Activated CD4-positive, CD25-positive, alpha-beta regulatory T cell (primary cell): ENCODE measurements around the gene ZFP92.

Experiments
- DNase-seq, 4 experiments: peaks; one replicate each; lab custom pipeline; 2025; lab: John Stamatoyannopoulos, UW

The ZFP92 gene

GRCh38 chrX:153455571-153455970 lies 44.3 kb downstream of the ZFP92 start:
- DNase-seq: no peak

DNA sequence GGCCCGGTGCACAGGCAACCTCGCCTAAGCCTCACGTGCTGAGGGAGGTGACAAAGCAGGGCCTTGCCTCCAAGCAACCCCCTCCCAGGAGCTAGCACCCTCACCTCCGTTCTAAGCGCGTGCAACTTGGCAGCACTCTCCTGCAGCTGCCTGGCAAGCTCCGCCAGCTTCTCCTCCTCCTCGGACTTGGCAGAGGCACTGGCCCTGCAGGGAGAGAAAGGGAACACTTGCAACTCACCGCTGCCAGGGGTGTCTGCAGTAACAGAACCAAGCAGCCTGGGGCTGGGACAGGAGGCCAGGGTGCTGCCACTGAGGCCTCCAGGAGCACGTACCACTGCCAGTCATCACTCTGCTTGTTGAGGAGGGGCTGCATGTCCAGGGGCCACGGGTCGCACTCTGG lies 44.9 kb downstream of the ZFP92 start:
- DNase-seq: no peak

GRCh38 chrX:153456704-153457103 lies 45.4 kb downstream of the ZFP92 start:
- no peak for DNase-seq

- no peak for DNase-seq
Observed at GRCh38 chrX:153457136-153457825, 46.0 kb downstream of the ZFP92 start.

GRCh38 chrX:153457827-153458466 lies 46.7 kb downstream of the ZFP92 start:
- DNase-seq: no peak

GRCh38 chrX:153458476-153458875 lies 47.2 kb downstream of the ZFP92 start:
- no peak for DNase-seq

DNA sequence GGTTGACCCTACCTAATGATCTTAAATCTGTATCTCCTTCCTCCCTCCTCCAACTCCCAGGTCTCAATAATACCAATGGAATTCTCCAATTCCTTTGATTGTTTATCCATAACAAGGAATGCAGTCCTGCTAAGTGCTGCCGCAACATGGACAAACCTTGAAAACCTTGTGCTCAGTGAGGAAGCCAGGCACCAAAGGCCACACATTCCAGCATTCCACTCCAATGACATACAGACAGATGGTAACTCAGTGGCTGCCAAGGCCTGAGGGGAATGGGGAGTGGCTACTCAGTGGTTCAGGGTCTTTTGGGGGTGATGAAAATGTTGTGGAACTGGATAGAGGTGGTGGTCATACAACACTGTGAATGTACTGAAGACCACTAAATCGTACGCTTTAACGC lies 48.7 kb downstream of the ZFP92 start:
- DNase-seq: no peak

GRCh38 chrX:153460826-153461225 lies 49.6 kb downstream of the ZFP92 start:
- DNase-seq: peak in 3 of 4 experiments; percentile 10 to 28 (median 18)
